SK-N-SH treated with all-trans-retinoic acid at 6 μM for 48 hours (cell line): Measurements from ENCODE around the gene CCDC93.

Experiments
- ATAC-seq: fragments of 200-7000 bp; cut with Tn5 transposase; 3 replicates; pipeline ENCODE4 v1.9.1; 2020; ENCODE audit warnings: mild to moderate bottlenecking, moderate library complexity
- ARNTL ChIP-seq: fragments of 450-650 bp; formaldehyde crosslinking; IDR thresholded peaks from 2 replicates; pipeline ENCODE4 v1.5.0; 2020; ENCODE audit warnings: low read depth, mild to moderate bottlenecking, moderate library complexity, borderline replicate concordance
- BACH2 ChIP-seq: fragments of 250-450 bp; sonication (Bioruptor Pico); IDR thresholded peaks from 2 replicates; pipeline ENCODE4 v1.9.0; 2021; ENCODE audit warnings: mild to moderate bottlenecking, borderline replicate concordance
- CREB5 ChIP-seq: fragments of 250-450 bp; sonication (Bioruptor Pico); IDR thresholded peaks from 2 replicates; pipeline ENCODE4 v1.5.1; 2020; ENCODE audit warnings: low read depth, mild to moderate bottlenecking, moderate library complexity
- CSDC2 ChIP-seq: fragments of 250-450 bp; sonication (Bioruptor Pico); IDR thresholded peaks from 2 replicates; pipeline ENCODE4 v1.5.0; 2020; ENCODE audit warnings: mild to moderate bottlenecking, moderate library complexity
- ESRRG ChIP-seq: fragments of 250-450 bp; sonication (Bioruptor Pico); IDR thresholded peaks from 2 replicates; pipeline ENCODE4 v1.6.1; 2021; ENCODE audit warnings: mild to moderate bottlenecking
- GLIS3 ChIP-seq: fragments of 250-450 bp; sonication (Bioruptor Pico); IDR thresholded peaks from 2 replicates; pipeline ENCODE4 v1.5.0; 2020; ENCODE audit warnings: mild to moderate bottlenecking, moderate library complexity
- ISL1 ChIP-seq: fragments of 250-450 bp; sonication (Bioruptor Pico); IDR thresholded peaks from 2 replicates; pipeline ENCODE4 v2.1.2; 2022; ENCODE audit warnings: mild to moderate bottlenecking, moderate library complexity
- OSR1 ChIP-seq: fragments of 250-450 bp; sonication (Bioruptor Pico); IDR thresholded peaks from 2 replicates; pipeline ENCODE4 v1.8.0; 2022; ENCODE audit warnings: moderate library complexity, mild to moderate bottlenecking, inconsistent platforms
- PATZ1 ChIP-seq: fragments of 250-450 bp; sonication (Bioruptor Pico); IDR thresholded peaks from 2 replicates; pipeline ENCODE4 v1.8.0; 2020; ENCODE audit warnings: mild to moderate bottlenecking, moderate library complexity, borderline replicate concordance
- POU6F1 ChIP-seq: fragments of 250-450 bp; sonication (Bioruptor Pico); IDR thresholded peaks from 2 replicates; pipeline ENCODE4 v1.8.0; 2021; ENCODE audit warnings: low read depth, mild to moderate bottlenecking, moderate library complexity, borderline replicate concordance
- PPARA ChIP-seq: fragments of 250-450 bp; sonication (Bioruptor Pico); IDR thresholded peaks from 2 replicates; pipeline ENCODE4 v1.5.0; 2020; ENCODE audit warnings: mild to moderate bottlenecking, borderline replicate concordance
- RARB ChIP-seq: fragments of 250-450 bp; sonication (Bioruptor Pico); IDR thresholded peaks from 2 replicates; pipeline ENCODE4 v1.8.0; 2021; ENCODE audit warnings: mild to moderate bottlenecking, moderate library complexity
- SNAI2 ChIP-seq: fragments of 250-450 bp; sonication (Bioruptor Pico); IDR thresholded peaks from 2 replicates; pipeline ENCODE4 v1.5.0; 2020; ENCODE audit warnings: mild to moderate bottlenecking, moderate library complexity
- TCF4 ChIP-seq: fragments of 250-450 bp; sonication (Bioruptor Pico); IDR thresholded peaks from 2 replicates; pipeline ENCODE4 v1.8.0; 2021; ENCODE audit warnings: mild to moderate bottlenecking, moderate library complexity, borderline replicate concordance
- TOX ChIP-seq: fragments of 250-450 bp; sonication (Bioruptor Pico); IDR thresholded peaks from 2 replicates; pipeline ENCODE4 v1.8.0; 2021; ENCODE audit warnings: mild to moderate bottlenecking, moderate library complexity, borderline replicate concordance
- ZC3H10 ChIP-seq: fragments of 250-450 bp; sonication (Bioruptor Pico); IDR thresholded peaks from 2 replicates; pipeline ENCODE4 v1.5.1; 2021; ENCODE audit warnings: mild to moderate bottlenecking, moderate library complexity
- ZFP3 ChIP-seq: fragments of 250-450 bp; sonication (Bioruptor Pico); IDR thresholded peaks from 2 replicates; pipeline ENCODE4 v1.5.0; 2020; ENCODE audit warnings: mild to moderate bottlenecking, moderate library complexity
- ZFP30 ChIP-seq: fragments of 450-650 bp; formaldehyde crosslinking; IDR thresholded peaks from 2 replicates; pipeline ENCODE4 v1.5.0; 2022; ENCODE audit warnings: mild to moderate bottlenecking, moderate library complexity
- ZNF565 ChIP-seq: fragments of 450-650 bp; formaldehyde crosslinking; conservative IDR thresholded peaks from 2 replicates; pipeline ENCODE4 v1.5.0; 2020; ENCODE audit warnings: low read depth, mild to moderate bottlenecking, moderate library complexity
- ZNF70 ChIP-seq: fragments of 450-650 bp; formaldehyde crosslinking; IDR thresholded peaks from 2 replicates; pipeline ENCODE4 v1.5.0; 2020; ENCODE audit warnings: mild to moderate bottlenecking, moderate library complexity
- ZNF8 ChIP-seq: fragments of 450-650 bp; formaldehyde crosslinking; IDR thresholded peaks from 2 replicates; pipeline ENCODE4 v1.5.0; 2020; ENCODE audit warnings: mild to moderate bottlenecking, moderate library complexity

CCDC93 gene

GRCh38 chr2:117941693-117942092, 72.2 kb downstream of the CCDC93 start (continued):
- no peak for TF ChIP-seq GLIS3
- TF ChIP-seq ZNF70: no peak
- TF ChIP-seq, all 23 proteins: peak for 0

GRCh38 chr2:117940436-117940835, 73.4 kb downstream of the CCDC93 start:
- ATAC-seq: no peak
- no peak for TF ChIP-seq POU6F1 (CRISPR knock-in tag)
- TF ChIP-seq RARB: no peak
- no peak for TF ChIP-seq ZC3H10 (CRISPR knock-in tag)
- TF ChIP-seq ZFP30 (CRISPR knock-in tag): no peak
- TF ChIP-seq ESRRG (CRISPR knock-in tag): no peak
- no peak for TF ChIP-seq PATZ1
- TF ChIP-seq GLIS3: no peak
- no peak for TF ChIP-seq ZNF8 (CRISPR knock-in tag)
- no peak for TF ChIP-seq ZFP3 (CRISPR knock-in tag)
- no peak for TF ChIP-seq ISL1
- TF ChIP-seq ZNF70: no peak

- no peak for ATAC-seq
- TF ChIP-seq ISL1 (no peak), TOX (no peak), PPARA (CRISPR knock-in tag) (no peak), PATZ1 (no peak), OSR1 (CRISPR knock-in tag) (no peak), ESRRG (CRISPR knock-in tag) (no peak), GLIS3 (no peak), ZNF70 (no peak), ZNF565 (CRISPR knock-in tag) (no peak), ZFP30 (CRISPR knock-in tag) (no peak), BACH2 (CRISPR knock-in tag) (no peak), ZNF8 (CRISPR knock-in tag) (no peak), ARNTL (CRISPR knock-in tag) (no peak), POU6F1 (CRISPR knock-in tag) (no peak), RARB (no peak), CSDC2 (CRISPR knock-in tag) (no peak), ZFP3 (CRISPR knock-in tag) (no peak), CREB5 (no peak)
- TF ChIP-seq, all 23 proteins: peak for 0
Measured at GRCh38 chr2:117938611-117939010, 75.3 kb downstream of the CCDC93 start.

GRCh38 chr2:117936871-117937428, 76.9 kb downstream of the CCDC93 start:
- no peak for ATAC-seq
- TF ChIP-seq CREB5: no peak
- TF ChIP-seq ZNF70: no peak
- no peak for TF ChIP-seq TCF4 (CRISPR knock-in tag)
- TF ChIP-seq POU6F1 (CRISPR knock-in tag): no peak
- TF ChIP-seq RARB: no peak
- no peak for TF ChIP-seq PPARA (CRISPR knock-in tag)
- no peak for TF ChIP-seq CSDC2 (CRISPR knock-in tag)
- no peak for TF ChIP-seq ESRRG (CRISPR knock-in tag)
- no peak for TF ChIP-seq ISL1
- TF ChIP-seq GLIS3: no peak
- no peak for TF ChIP-seq SNAI2 (CRISPR knock-in tag)
